Naive thymus-derived CD4-positive, alpha-beta T cell (primary cell): ENCODE measurements around the gene BRD3OS. TPM values are rescaled to one million over a fixed set of nuclear protein-coding genes. Genes with fewer than 3 reads are reported as not detected.

Source experiments
- ATAC-seq: fragments of 150-1000 bp; cut with Tn5 transposase; 2 replicates; pipeline ENCODE4 v1.10.0; 2021; ENCODE audit warnings: mild to moderate bottlenecking, moderate library complexity
- CTCF ChIA-PET: fragments of 350-600 bp; sonication (Branson Sonifier 250); formaldehyde crosslinking; loops from one replicate; lab custom pipeline; 2021; ENCODE audit warnings: antibody characterized with exemption; lab: Charles Lee
- POLR2A ChIA-PET: fragments of 350-600 bp; sonication (Branson Sonifier 250); formaldehyde crosslinking; loops from one replicate; lab custom pipeline; 2021; ENCODE audit warnings: antibody characterized with exemption, inconsistent platforms; lab: Charles Lee
- DNase-seq, 9 donors: peaks; one replicate each; pipeline versions ENCODE4 v3.0.0 to v3.0.0-alpha.2; 2020 to 2022; ENCODE audit warnings: mixed read lengths in 1 of 9
- H3K27ac ChIP-seq: one replicate; pipeline ENCODE4 v1.7.0; 2013; ENCODE audit warnings: mild to moderate bottlenecking, low read depth, low read length, moderate library complexity
- H3K27me3 ChIP-seq, 2 donors: one replicate each; pipeline ENCODE4 v1.7.0; 2013; ENCODE audit warnings: low read length in 2 of 2, mild to moderate bottlenecking in 2 of 2, moderate library complexity in 2 of 2; ENCODE audit not compliant: control insufficient read depth in 2 of 2, insufficient read depth in 2 of 2
- H3K36me3 ChIP-seq, 3 experiments: 1 replicate in 2 of 3; 2 replicates in 1 of 3; pipeline ENCODE4 v1.7.0; 2013; ENCODE audit warnings: low read length in 3 of 3, mild to moderate bottlenecking in 3 of 3, moderate library complexity in 1 of 3; ENCODE audit not compliant: insufficient read depth in 3 of 3, control insufficient read depth in 2 of 3
- H3K4me1 ChIP-seq, 2 donors: one replicate each; pipeline ENCODE4 v1.7.0; 2013; ENCODE audit warnings: low read length in 2 of 2, mild to moderate bottlenecking in 2 of 2, moderate library complexity in 1 of 2; ENCODE audit not compliant: control insufficient read depth in 2 of 2, insufficient read depth in 2 of 2
- H3K4me3 ChIP-seq: 2 replicates; pipeline ENCODE4 v1.7.0; 2013; ENCODE audit warnings: mild to moderate bottlenecking, low read length
- H3K9me3 ChIP-seq, 3 experiments: 1 replicate in 2 of 3; 2 replicates in 1 of 3; pipeline ENCODE4 v1.7.0; 2013; ENCODE audit warnings: low read length in 3 of 3; ENCODE audit not compliant: control insufficient read depth in 2 of 3
- H3K27ac Mint-ChIP-seq, 9 donors: one replicate each; pipeline ENCODE4 v1.8.0; 2020 to 2022; ENCODE audit warnings: mixed read lengths in 9 of 9, mild to moderate bottlenecking in 8 of 9, moderate library complexity in 5 of 9, inconsistent platforms in 2 of 9
- H3K27me3 Mint-ChIP-seq, 5 donors: one replicate each; pipeline ENCODE4 v1.8.0; 2021 to 2022; ENCODE audit warnings: mixed read lengths in 5 of 5, mild to moderate bottlenecking in 1 of 5
- H3K36me3 Mint-ChIP-seq, 5 donors: one replicate each; pipeline ENCODE4 v1.8.0; 2020 to 2022; ENCODE audit warnings: mixed read lengths in 5 of 5, mild to moderate bottlenecking in 3 of 5, inconsistent platforms in 1 of 5
- H3K4me1 Mint-ChIP-seq, 7 donors: one replicate each; pipeline ENCODE4 v1.8.0; 2020 to 2022; ENCODE audit warnings: mixed read lengths in 7 of 7, mild to moderate bottlenecking in 3 of 7, inconsistent platforms in 1 of 7
- H3K4me3 Mint-ChIP-seq, 10 donors: one replicate each; pipeline ENCODE4 v1.8.0; 2020 to 2022; ENCODE audit warnings: mild to moderate bottlenecking in 10 of 10, mixed read lengths in 10 of 10, moderate library complexity in 6 of 10, inconsistent platforms in 2 of 10
- H3K9me3 Mint-ChIP-seq, 11 donors: one replicate each; pipeline ENCODE4 v1.8.0; 2020 to 2022; ENCODE audit warnings: mixed read lengths in 11 of 11, mild to moderate bottlenecking in 4 of 11, inconsistent platforms in 1 of 11, moderate library complexity in 1 of 11
- intact Hi-C, 2 donors: fragments of 100-400 bp; cut with micrococcal nuclease; formaldehyde crosslinking; loops; one replicate each; pipeline ENCODE4 v1.15.1; 2023
- polyA plus RNA-seq, 2 donors: library from polyadenylated mRNA; unstranded; fragments of 300-500 nt; fragmentation: Illumina TruSeq; gene quantifications; one replicate each; pipeline ENCODE4 v1.2.3, GENCODE V29; 2021
- total RNA-seq, 6 experiments: library from RNA in 5 of 6; stranded (reverse) in 5 of 6; gene quantifications; 1 replicate in 5 of 6; 2 replicates in 1 of 6; pipeline ENCODE4 v1.2.3 and lab custom pipeline; 2021 to 2026

The BRD3OS gene
- total and polyA plus RNA-seq, 7 experiments from 2014 or later = 8.3 to 28.1 (median 18.4) TPM

GRCh38 chr9:134037641-134038040 is 12.4 kb downstream of the BRD3OS start:
- no peaks in the 10 kb centered on the region for H3K27me3 Mint-ChIP-seq
- H3K4me3 Mint-ChIP-seq = no peak overlapping the region
- POLR2A ChIA-PET = interaction anchor here (0.6 kb wide), 1 partner anchor 96 kb away, joined by 7 read pairs; no protein-coding TSS in a partner anchor
- H3K4me1 ChIP-seq = no peaks in the 10 kb centered on the region
- H3K36me3 ChIP-seq = peaks cover 0 to 77% (median 11%) of the 10 kb centered on the region in 3 experiments
- DNase-seq (no peak), ATAC-seq (no peak)
- no peak overlapping the region for H3K4me3 ChIP-seq
- intact Hi-C loops = no loop called here
- no peaks in the 10 kb centered on the region for H3K9me3 ChIP-seq
- H3K36me3 Mint-ChIP-seq = peaks cover 21 to 58% (median 35%) of the 10 kb centered on the region in 5 donors
- no peak overlapping the region for H3K27ac ChIP-seq
- peak overlapping the region in 1 of 9 donors; percentile 1 for H3K27ac Mint-ChIP-seq
- peaks cover 0 to 4% (median 0%) of the 10 kb centered on the region in 7 donors for H3K4me1 Mint-ChIP-seq
- peaks cover 0 to 17% (median 5%) of the 10 kb centered on the region in 11 donors for H3K9me3 Mint-ChIP-seq
- CTCF ChIA-PET = no interaction called here
- H3K27me3 ChIP-seq = no peaks in the 10 kb centered on the region

- POLR2A ChIA-PET = no interaction called here
Observed at GRCh38 chr9:134039386-134040175, 14.3 kb downstream of the BRD3OS start.

GRCh38 chr9:134040176-134040565 is 14.9 kb downstream of the BRD3OS start:
- Mint-ChIP-seq H3K27me3 (no peaks in the 10 kb centered on the region), H3K27ac (no peak overlapping the region), H3K36me3 (peaks cover 21 to 59% (median 30%) of the 10 kb centered on the region in 5 donors), H3K4me1 (peaks cover 0 to 1% (median 0%) of the 10 kb centered on the region in 7 donors), H3K9me3 (peaks cover 0 to 17% (median 5%) of the 10 kb centered on the region in 11 donors), H3K4me3 (no peak overlapping the region)
- Histone ChIP-seq H3K27ac (no peak overlapping the region), H3K4me3 (no peak overlapping the region), H3K4me1 (no peaks in the 10 kb centered on the region), H3K9me3 (no peaks in the 10 kb centered on the region), H3K27me3 (no peaks in the 10 kb centered on the region), H3K36me3 (peaks cover 0 to 74% (median 11%) of the 10 kb centered on the region in 3 experiments)
- ATAC-seq = no peak
- CTCF ChIA-PET = no interaction called here
- POLR2A ChIA-PET = no interaction called here
- DNase-seq = no peak
- intact Hi-C loops = no loop called here

More at GRCh38 chr9:134039386-134040175, 14.3 kb downstream of the BRD3OS start:
- Mint-ChIP-seq H3K36me3 (peaks cover 21 to 56% (median 30%) of the 10 kb centered on the region in 5 donors), H3K27me3 (no peaks in the 10 kb centered on the region), H3K4me1 (peaks cover 0 to 1% (median 0%) of the 10 kb centered on the region in 7 donors), H3K4me3 (no peak overlapping the region), H3K27ac (peak overlapping the region in 5 of 9 donors; percentile 8 to 74 (median 38)), H3K9me3 (peaks cover 0 to 17% (median 5%) of the 10 kb centered on the region in 11 donors)
- H3K9me3 ChIP-seq = no peaks in the 10 kb centered on the region
- no peaks in the 10 kb centered on the region for H3K27me3 ChIP-seq
- ATAC-seq (no peak), DNase-seq (no peak)
- CTCF ChIA-PET = no interaction called here
- no peak overlapping the region for H3K4me3 ChIP-seq
- H3K36me3 ChIP-seq = peaks cover 0 to 74% (median 11%) of the 10 kb centered on the region in 3 experiments
- intact Hi-C loops = no loop called here
- no peaks in the 10 kb centered on the region for H3K4me1 ChIP-seq
- H3K27ac ChIP-seq = no peak overlapping the region

- DNase-seq (no peak), ATAC-seq (no peak)
- Histone ChIP-seq H3K4me3 (no peak overlapping the region), H3K9me3 (no peaks in the 10 kb centered on the region), H3K36me3 (peaks cover 0 to 74% (median 11%) of the 10 kb centered on the region in 3 experiments), H3K4me1 (no peaks in the 10 kb centered on the region), H3K27me3 (no peaks in the 10 kb centered on the region), H3K27ac (no peak overlapping the region)
- Mint-ChIP-seq H3K4me1 (peaks cover 0 to 1% (median 0%) of the 10 kb centered on the region in 7 donors), H3K36me3 (peaks cover 21 to 56% (median 28%) of the 10 kb centered on the region in 5 donors), H3K27me3 (no peaks in the 10 kb centered on the region), H3K9me3 (peaks cover 0 to 17% (median 5%) of the 10 kb centered on the region in 11 donors), H3K4me3 (no peak overlapping the region), H3K27ac (no peak overlapping the region)
- intact Hi-C loops = no loop called here
- ChIA-PET POLR2A (no interaction called here), CTCF (no interaction called here)
Observed at GRCh38 chr9:134040781-134041648, 15.7 kb downstream of the BRD3OS start.

GRCh38 chr9:134041649-134041962 is 16.3 kb downstream of the BRD3OS start:
- ChIA-PET POLR2A (no interaction called here), CTCF (no interaction called here)
- Histone ChIP-seq H3K36me3 (peaks cover 0 to 75% (median 11%) of the 10 kb centered on the region in 3 experiments), H3K27me3 (no peaks in the 10 kb centered on the region), H3K4me3 (no peak overlapping the region), H3K4me1 (no peaks in the 10 kb centered on the region), H3K27ac (no peak overlapping the region), H3K9me3 (no peaks in the 10 kb centered on the region)
- H3K4me3 Mint-ChIP-seq = no peak overlapping the region
- peaks cover 0 to 17% (median 5%) of the 10 kb centered on the region in 11 donors for H3K9me3 Mint-ChIP-seq
- intact Hi-C loops = no loop called here
- ATAC-seq (no peak), DNase-seq (no peak)
- no peaks in the 10 kb centered on the region for H3K27me3 Mint-ChIP-seq
- peaks cover 18 to 53% (median 28%) of the 10 kb centered on the region in 5 donors for H3K36me3 Mint-ChIP-seq
- no peak overlapping the region for H3K27ac Mint-ChIP-seq
- H3K4me1 Mint-ChIP-seq = peaks cover 0 to 1% (median 0%) of the 10 kb centered on the region in 7 donors

- intact Hi-C loops = no loop called here
- Mint-ChIP-seq H3K36me3 (peaks cover 15 to 48% (median 18%) of the 10 kb centered on the region in 5 donors), H3K9me3 (peaks cover 0 to 13% (median 5%) of the 10 kb centered on the region in 11 donors), H3K4me1 (peaks cover 0 to 1% (median 0%) of the 10 kb centered on the region in 7 donors), H3K27me3 (no peaks in the 10 kb centered on the region), H3K4me3 (no peak overlapping the region), H3K27ac (peak overlapping the region in 3 of 9 donors; percentile 20 to 43 (median 38))
- Histone ChIP-seq H3K4me3 (no peak overlapping the region), H3K27ac (no peak overlapping the region), H3K27me3 (no peaks in the 10 kb centered on the region), H3K36me3 (peaks cover 0 to 91% (median 11%) of the 10 kb centered on the region in 3 experiments), H3K4me1 (no peaks in the 10 kb centered on the region), H3K9me3 (no peaks in the 10 kb centered on the region)
- no peak for DNase-seq
- ATAC-seq = no peak
- ChIA-PET CTCF (no interaction called here), POLR2A (no interaction called here)
Observed at GRCh38 chr9:134043531-134043988, 18.3 kb downstream of the BRD3OS start.
